Stimulated activated naive B cell treated with anti-CD40 and anti-IgM and Interleukin-4, amounts not matched to agents 10 μg/mL and 1 μg/mL and 100 μg/mL, for 72 hours (primary cell): ENCODE measurements around the gene UGT1A3.

ENCODE experiments used
- ATAC-seq, 2 donors: fragments of 150-1000 bp; cut with Tn5 transposase; replicated peaks; 2 replicates each; pipeline ENCODE4 v1.10.0; 2021; ENCODE audit warnings: moderate library complexity in 1 of 2
- DNase-seq: peaks from one replicate; pipeline ENCODE4 v3.0.0; 2021
- H3K27ac Mint-ChIP-seq: one replicate; pipeline ENCODE4 v1.8.0; 2022; ENCODE audit warnings: mild to moderate bottlenecking, mixed read lengths
- H3K27me3 Mint-ChIP-seq, 2 donors: one replicate each; pipeline ENCODE4 v1.8.0; 2022; ENCODE audit warnings: mixed read lengths in 2 of 2
- H3K36me3 Mint-ChIP-seq, 2 donors: one replicate each; pipeline ENCODE4 v1.8.0; 2022; ENCODE audit warnings: mixed read lengths in 2 of 2, mild to moderate bottlenecking in 1 of 2
- H3K4me1 Mint-ChIP-seq, 2 donors: one replicate each; pipeline ENCODE4 v1.8.0; 2022; ENCODE audit warnings: mixed read lengths in 2 of 2, mild to moderate bottlenecking in 1 of 2
- H3K4me3 Mint-ChIP-seq, 2 donors: one replicate each; pipeline ENCODE4 v1.8.0; 2022; ENCODE audit warnings: mild to moderate bottlenecking in 2 of 2, mixed read lengths in 2 of 2, moderate library complexity in 1 of 2
- H3K9me3 Mint-ChIP-seq, 2 donors: one replicate each; pipeline ENCODE4 v1.8.0; 2022; ENCODE audit warnings: mixed read lengths in 2 of 2, mild to moderate bottlenecking in 1 of 2

The UGT1A3 gene

DNA sequence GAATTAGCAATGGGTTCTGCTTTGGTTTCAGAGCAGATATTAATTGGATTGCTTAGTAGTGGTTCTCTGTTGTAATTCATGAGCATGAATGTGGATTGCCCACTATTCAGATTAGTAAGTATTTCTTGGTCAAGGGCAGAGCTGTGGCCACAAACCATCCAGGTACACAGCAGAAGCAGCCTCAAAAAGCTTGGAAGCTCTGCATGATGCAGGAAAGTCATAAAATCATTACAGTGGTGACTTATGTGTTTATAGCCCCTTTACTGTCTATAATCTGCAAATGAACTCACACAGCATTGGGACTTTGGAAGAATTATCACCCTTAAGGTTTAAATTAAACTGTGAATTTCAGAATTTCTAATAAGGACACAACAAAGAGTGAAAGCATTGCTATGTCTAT, 29.3 kb downstream of the UGT1A3 start:
- Mint-ChIP-seq H3K27ac (no peak overlapping the region), H3K27me3 (peaks cover 5 to 13% of the 10 kb centered on the region in 2 donors), H3K4me3 (no peak overlapping the region), H3K4me1 (no peaks in the 10 kb centered on the region), H3K9me3 (peaks cover 0 to 5% of the 10 kb centered on the region in 2 donors), H3K36me3 (no peaks in the 10 kb centered on the region)
- ATAC-seq, result no peak
- no peak for DNase-seq

DNA sequence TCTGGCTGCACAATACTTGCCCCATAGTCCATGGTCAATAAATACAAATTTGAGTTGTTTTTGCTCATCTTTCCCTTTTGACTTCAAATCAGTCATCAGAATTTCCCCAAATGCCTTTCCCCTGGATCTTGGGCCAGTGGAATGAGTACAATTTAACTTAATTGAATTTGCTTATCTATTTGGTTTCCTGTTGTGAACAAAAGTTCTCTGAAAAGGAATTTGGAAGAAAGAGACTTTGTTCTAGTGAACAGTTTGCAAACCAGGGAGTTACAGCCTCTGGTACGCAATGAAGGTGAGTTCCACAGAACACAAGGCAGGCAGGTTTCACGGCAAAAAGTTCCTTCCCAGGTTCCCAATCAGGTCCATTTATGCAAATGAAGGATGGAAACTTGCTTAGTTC, 30.0 kb downstream of the UGT1A3 start:
- no peak for DNase-seq
- no peak overlapping the region for H3K27ac Mint-ChIP-seq

DNA sequence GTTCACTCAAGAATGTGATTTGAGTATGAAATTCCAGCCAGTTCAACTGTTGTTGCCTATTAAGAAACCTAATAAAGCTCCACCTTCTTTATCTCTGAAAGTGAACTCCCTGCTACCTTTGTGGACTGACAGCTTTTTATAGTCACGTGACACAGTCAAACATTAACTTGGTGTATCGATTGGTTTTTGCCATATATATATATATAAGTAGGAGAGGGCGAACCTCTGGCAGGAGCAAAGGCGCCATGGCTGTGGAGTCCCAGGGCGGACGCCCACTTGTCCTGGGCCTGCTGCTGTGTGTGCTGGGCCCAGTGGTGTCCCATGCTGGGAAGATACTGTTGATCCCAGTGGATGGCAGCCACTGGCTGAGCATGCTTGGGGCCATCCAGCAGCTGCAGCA, 31.2 kb downstream of the UGT1A3 start, which contains the start of gene UGT1A1:
Gene UGT1A1 (plus strand): TSS at position 228 of the 400 bp plus-strand sequence. CDS start 18 bp downstream, at position 246.
- ATAC-seq (no peak), DNase-seq (no peak)
- no peak within 1 kb of the TSS for H3K27ac Mint-ChIP-seq
- H3K36me3 Mint-ChIP-seq, result no peaks in the 10 kb centered on the region
- H3K4me3 Mint-ChIP-seq, result no peak within 1 kb of the TSS
- peaks cover 20 to 27% of the 10 kb centered on the region in 2 donors for H3K27me3 Mint-ChIP-seq
- H3K4me1 Mint-ChIP-seq, result no peaks in the 10 kb centered on the region
- H3K9me3 Mint-ChIP-seq, result peaks cover 0 to 2% of the 10 kb centered on the region in 2 donors

More for the DNA sequence above, 30.0 kb downstream of the UGT1A3 start:
- Mint-ChIP-seq H3K36me3 (no peaks in the 10 kb centered on the region), H3K4me3 (no peak overlapping the region), H3K27me3 (peaks cover 12 to 18% of the 10 kb centered on the region in 2 donors), H3K4me1 (no peaks in the 10 kb centered on the region), H3K9me3 (peaks cover 0 to 5% of the 10 kb centered on the region in 2 donors)
- ATAC-seq, result no peak

- no peak for DNase-seq
- H3K4me3 Mint-ChIP-seq, result no peak overlapping the region
These were observed 32.4 kb downstream of the UGT1A3 start for GRCh38 chr2:233761040-233761769.

DNA sequence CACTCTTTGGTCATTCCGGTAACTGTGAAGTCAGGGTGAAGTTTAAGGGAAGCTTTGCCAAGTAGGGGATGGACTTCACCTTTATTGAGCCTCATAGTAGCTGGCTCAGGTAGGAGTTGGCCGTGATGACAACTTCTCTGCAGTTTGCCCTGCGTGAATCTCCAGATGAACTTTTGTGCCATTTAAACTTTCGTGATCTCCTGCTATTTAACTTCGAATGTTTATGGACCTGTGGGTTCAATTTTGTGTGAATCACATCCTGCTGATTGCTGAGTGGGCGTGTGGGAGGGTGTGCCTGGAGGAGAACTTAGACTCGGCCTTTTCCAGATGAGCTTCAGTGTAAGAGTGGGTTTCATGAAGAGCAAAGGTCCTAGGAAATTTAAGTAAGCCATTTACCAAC, 35.4 kb downstream of the UGT1A3 start:
- DNase-seq (no peak), ATAC-seq (no peak)
- Mint-ChIP-seq H3K27ac (no peak overlapping the region), H3K27me3 (peaks cover 31 to 43% of the 10 kb centered on the region in 2 donors), H3K4me3 (no peak overlapping the region), H3K4me1 (no peaks in the 10 kb centered on the region), H3K9me3 (no peaks in the 10 kb centered on the region), H3K36me3 (peaks cover 0 to 1% of the 10 kb centered on the region in 2 donors)

More at GRCh38 chr2:233761040-233761769, 32.4 kb downstream of the UGT1A3 start:
- Mint-ChIP-seq H3K27ac (no peak overlapping the region), H3K27me3 (peaks cover 29 to 34% of the 10 kb centered on the region in 2 donors), H3K36me3 (no peaks in the 10 kb centered on the region), H3K4me1 (no peaks in the 10 kb centered on the region), H3K9me3 (peaks cover 0 to 1% of the 10 kb centered on the region in 2 donors)
- ATAC-seq, result no peak

GRCh38 chr2:233764761-233765160, 35.9 kb downstream of the UGT1A3 start:
- Mint-ChIP-seq H3K4me1 (no peaks in the 10 kb centered on the region), H3K27ac (no peak overlapping the region), H3K4me3 (no peak overlapping the region), H3K9me3 (no peaks in the 10 kb centered on the region), H3K27me3 (peaks cover 32 to 46% of the 10 kb centered on the region in 2 donors), H3K36me3 (peaks cover 0 to 2% of the 10 kb centered on the region in 2 donors)
- DNase-seq (no peak), ATAC-seq (no peak)

DNA sequence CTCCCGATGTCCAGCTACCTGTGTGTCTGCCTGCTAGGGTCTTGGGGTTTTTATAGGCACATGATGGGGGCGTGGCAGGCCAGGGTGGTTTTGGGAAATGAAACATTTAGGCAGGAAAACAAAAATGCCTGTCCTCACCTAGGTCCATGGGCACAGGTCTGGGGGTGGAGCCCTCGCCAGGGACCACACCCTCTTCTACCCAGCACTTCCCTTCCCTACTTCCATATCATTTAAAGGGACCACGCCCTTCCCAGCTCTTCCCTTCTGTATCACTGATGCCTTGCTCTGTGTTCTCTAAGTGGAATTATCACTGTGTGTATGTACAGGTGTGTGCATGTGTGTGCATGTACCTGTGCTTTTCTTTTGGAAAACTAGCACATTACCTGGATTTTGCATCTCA, 37.6 kb downstream of the UGT1A3 start:
- Mint-ChIP-seq H3K4me3 (no peak overlapping the region), H3K36me3 (peaks cover 0 to 2% of the 10 kb centered on the region in 2 donors), H3K27ac (no peak overlapping the region), H3K27me3 (peaks cover 32 to 46% of the 10 kb centered on the region in 2 donors), H3K9me3 (no peaks in the 10 kb centered on the region), H3K4me1 (no peaks in the 10 kb centered on the region)
- DNase-seq, result no peak
- no peak for ATAC-seq

- H3K36me3 Mint-ChIP-seq, result peaks cover 0 to 2% of the 10 kb centered on the region in 2 donors
- no peak overlapping the region for H3K4me3 Mint-ChIP-seq
- H3K27me3 Mint-ChIP-seq, result peaks cover 32 to 46% of the 10 kb centered on the region in 2 donors
- ATAC-seq, result no peak
- H3K4me1 Mint-ChIP-seq, result no peaks in the 10 kb centered on the region
- no peaks in the 10 kb centered on the region for H3K9me3 Mint-ChIP-seq
- no peak for DNase-seq
- H3K27ac Mint-ChIP-seq, result no peak overlapping the region
These were observed 39.2 kb downstream of the UGT1A3 start for GRCh38 chr2:233768076-233768475.

DNA sequence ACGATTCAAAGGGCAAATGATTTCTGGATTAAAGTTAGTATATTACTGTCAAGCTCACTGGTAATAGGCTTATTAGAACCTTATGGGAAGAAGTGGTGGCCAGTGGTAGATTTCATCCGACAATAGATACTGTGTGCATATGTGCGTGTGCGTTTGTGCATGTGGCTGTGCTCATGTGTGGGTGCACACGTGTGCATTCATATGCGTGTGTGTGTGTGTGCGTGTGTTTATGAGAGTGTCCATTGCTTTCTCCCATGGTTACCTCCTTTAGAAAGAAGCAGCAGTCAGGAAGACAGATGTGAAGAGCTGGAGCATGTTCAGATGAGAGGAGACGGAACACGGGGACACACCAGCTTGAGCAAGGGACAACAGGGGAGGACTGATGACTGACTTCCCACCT, 40.4 kb downstream of the UGT1A3 start:
- Mint-ChIP-seq H3K4me1 (no peaks in the 10 kb centered on the region), H3K4me3 (no peak overlapping the region), H3K36me3 (peaks cover 0 to 2% of the 10 kb centered on the region in 2 donors), H3K27ac (no peak overlapping the region), H3K9me3 (no peaks in the 10 kb centered on the region), H3K27me3 (peaks cover 22 to 41% of the 10 kb centered on the region in 2 donors)
- ATAC-seq, result no peak
- DNase-seq, result no peak

DNA sequence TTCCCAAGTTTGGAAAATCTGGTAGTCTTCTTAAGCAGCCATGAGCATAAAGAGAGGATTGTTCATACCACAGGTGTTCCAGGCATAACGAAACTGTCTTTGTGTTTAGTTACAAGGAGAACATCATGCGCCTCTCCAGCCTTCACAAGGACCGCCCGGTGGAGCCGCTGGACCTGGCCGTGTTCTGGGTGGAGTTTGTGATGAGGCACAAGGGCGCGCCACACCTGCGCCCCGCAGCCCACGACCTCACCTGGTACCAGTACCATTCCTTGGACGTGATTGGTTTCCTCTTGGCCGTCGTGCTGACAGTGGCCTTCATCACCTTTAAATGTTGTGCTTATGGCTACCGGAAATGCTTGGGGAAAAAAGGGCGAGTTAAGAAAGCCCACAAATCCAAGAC, 43.3 kb downstream of the UGT1A3 start:
- H3K27ac Mint-ChIP-seq, result no peak overlapping the region
- H3K4me1 Mint-ChIP-seq, result no peaks in the 10 kb centered on the region
- H3K36me3 Mint-ChIP-seq, result peaks cover 6 to 9% of the 10 kb centered on the region in 2 donors
- ATAC-seq, result no peak
- H3K27me3 Mint-ChIP-seq, result peaks cover 12 to 17% of the 10 kb centered on the region in 2 donors
- H3K4me3 Mint-ChIP-seq, result no peak overlapping the region
- no peak for DNase-seq
- H3K9me3 Mint-ChIP-seq, result peaks cover 9 to 12% of the 10 kb centered on the region in 2 donors

GRCh38 chr2:233772583-233772982, 43.7 kb downstream of the UGT1A3 start:
- DNase-seq (no peak), ATAC-seq (no peak)
- H3K9me3 Mint-ChIP-seq, result peaks cover 9 to 13% of the 10 kb centered on the region in 2 donors
- no peak overlapping the region for H3K4me3 Mint-ChIP-seq
- H3K27me3 Mint-ChIP-seq, result peaks cover 12 to 15% of the 10 kb centered on the region in 2 donors
- H3K27ac Mint-ChIP-seq, result no peak overlapping the region
- peaks cover 6 to 9% of the 10 kb centered on the region in 2 donors for H3K36me3 Mint-ChIP-seq
- no peaks in the 10 kb centered on the region for H3K4me1 Mint-ChIP-seq

- DNase-seq (no peak), ATAC-seq (no peak)
- H3K27me3 Mint-ChIP-seq, result peaks cover 17 to 24% of the 10 kb centered on the region in 2 donors
- H3K9me3 Mint-ChIP-seq, result peaks cover 9 to 15% of the 10 kb centered on the region in 2 donors
- H3K4me1 Mint-ChIP-seq, result no peaks in the 10 kb centered on the region
- no peak overlapping the region for H3K27ac Mint-ChIP-seq
- peaks cover 6 to 9% of the 10 kb centered on the region in 2 donors for H3K36me3 Mint-ChIP-seq
- no peak overlapping the region for H3K4me3 Mint-ChIP-seq
These were observed 45.0 kb downstream of the UGT1A3 start for GRCh38 chr2:233773854-233774253.

DNA sequence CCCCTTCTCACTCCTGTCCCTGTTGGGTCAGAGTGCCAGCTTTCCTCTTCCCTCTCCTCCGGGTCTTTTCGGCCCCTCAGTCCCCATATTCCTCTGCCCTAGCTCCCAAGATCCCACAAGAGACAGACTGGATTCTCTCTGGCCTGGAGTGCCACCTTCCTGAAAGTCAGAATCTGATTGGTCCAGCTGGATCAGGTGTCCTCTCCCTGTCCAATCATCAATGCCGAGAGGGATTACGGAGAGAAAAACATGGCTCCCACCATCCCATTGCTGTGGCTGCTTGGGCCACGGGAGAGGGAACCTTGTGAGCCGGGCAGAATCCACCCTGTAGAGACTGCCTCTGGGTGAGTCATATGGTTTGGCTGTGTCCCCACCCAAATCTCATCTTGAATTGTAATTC, 46.6 kb downstream of the UGT1A3 start:
- Mint-ChIP-seq H3K4me1 (no peaks in the 10 kb centered on the region), H3K27me3 (peaks cover 20 to 31% of the 10 kb centered on the region in 2 donors), H3K27ac (no peak overlapping the region), H3K4me3 (no peak overlapping the region), H3K36me3 (peaks cover 4 to 9% of the 10 kb centered on the region in 2 donors), H3K9me3 (peaks cover 9 to 17% of the 10 kb centered on the region in 2 donors)
- ATAC-seq (no peak), DNase-seq (no peak)

- H3K9me3 Mint-ChIP-seq, result peaks cover 9 to 21% of the 10 kb centered on the region in 2 donors
- no peak within 1 kb of the TSS for H3K4me3 Mint-ChIP-seq
- no peaks in the 10 kb centered on the region for H3K4me1 Mint-ChIP-seq
- ATAC-seq, result no peak
- DNase-seq, result no peak
- H3K27me3 Mint-ChIP-seq, result peaks cover 30 to 38% of the 10 kb centered on the region in 2 donors
- peaks cover 4 to 9% of the 10 kb centered on the region in 2 donors for H3K36me3 Mint-ChIP-seq
- no peak within 1 kb of the TSS for H3K27ac Mint-ChIP-seq
These were observed 49.2 kb downstream of the UGT1A3 start, which contains the start of gene MROH2A for GRCh38 chr2:233778030-233778429. Gene MROH2A (plus strand): TSS chr2:233778330. CDS start chr2:233779359, 1,029 bp downstream.

- H3K9me3 Mint-ChIP-seq, result peaks cover 9 to 21% of the 10 kb centered on the region in 2 donors
- peaks cover 36 to 37% of the 10 kb centered on the region in 2 donors for H3K27me3 Mint-ChIP-seq
- peaks cover 4 to 9% of the 10 kb centered on the region in 2 donors for H3K36me3 Mint-ChIP-seq
- H3K4me3 Mint-ChIP-seq, result no peak overlapping the region
- no peak overlapping the region for H3K27ac Mint-ChIP-seq
- no peak for ATAC-seq
- no peak for DNase-seq
- H3K4me1 Mint-ChIP-seq, result no peaks in the 10 kb centered on the region
These were observed 50.9 kb downstream of the UGT1A3 start for GRCh38 chr2:233779722-233780121.
